ENCODE results near the gene EMCN.
"Not testable (repeated sequence)": the region's sequence is repeated elsewhere in the genome, so short reads cannot be mapped to it uniquely, and the experiment has no call there.

EMCN gene

DNA sequence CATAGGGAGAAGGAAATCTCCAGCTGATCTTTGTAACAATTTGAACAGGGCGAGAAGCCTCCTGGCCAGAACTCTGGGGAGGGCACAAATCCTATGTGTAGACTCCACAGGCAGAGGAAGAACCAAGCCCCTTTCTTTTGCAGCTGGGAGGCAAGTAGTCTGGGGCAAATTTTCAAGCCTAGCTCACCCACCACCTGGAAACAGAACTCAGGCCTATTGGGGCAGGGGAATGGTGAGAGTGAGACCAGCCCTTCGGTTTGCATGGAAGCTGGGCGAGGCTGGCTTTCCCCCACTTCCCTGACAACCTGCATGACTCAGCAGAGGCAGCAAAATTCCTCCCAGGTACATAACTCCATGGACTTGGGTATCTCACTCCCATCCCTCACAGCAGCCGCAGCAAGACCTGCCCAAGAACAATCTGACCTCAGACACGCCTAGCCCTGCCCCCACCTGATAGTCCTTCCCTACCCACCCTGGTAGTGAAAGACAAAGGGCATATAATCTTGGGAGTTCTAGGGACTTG is 138.2 kb downstream of the EMCN start:
- DNase-seq (ENCODE audit: low read depth) = no peak

DNA sequence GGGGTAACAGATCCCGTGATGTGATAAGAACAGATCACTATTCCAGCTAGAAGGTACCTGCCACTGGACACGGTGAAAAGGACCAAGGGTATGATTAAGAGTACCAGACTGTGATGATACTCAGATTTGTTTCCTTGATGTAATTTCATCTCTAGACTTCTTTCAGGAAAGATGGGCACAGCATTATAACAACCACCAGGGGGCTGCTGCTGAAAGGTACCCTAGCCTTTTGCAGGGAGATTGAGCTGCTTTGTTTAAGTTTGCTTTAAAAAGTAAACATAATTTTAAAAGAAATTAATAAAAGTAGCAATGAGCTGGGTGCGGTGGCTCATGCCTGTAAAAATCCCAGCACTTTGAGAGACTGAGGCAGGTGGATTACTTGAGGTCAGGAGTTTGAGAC is 145.4 kb downstream of the EMCN start:
- no peak for DNase-seq (ENCODE audit: low read depth)

DNA sequence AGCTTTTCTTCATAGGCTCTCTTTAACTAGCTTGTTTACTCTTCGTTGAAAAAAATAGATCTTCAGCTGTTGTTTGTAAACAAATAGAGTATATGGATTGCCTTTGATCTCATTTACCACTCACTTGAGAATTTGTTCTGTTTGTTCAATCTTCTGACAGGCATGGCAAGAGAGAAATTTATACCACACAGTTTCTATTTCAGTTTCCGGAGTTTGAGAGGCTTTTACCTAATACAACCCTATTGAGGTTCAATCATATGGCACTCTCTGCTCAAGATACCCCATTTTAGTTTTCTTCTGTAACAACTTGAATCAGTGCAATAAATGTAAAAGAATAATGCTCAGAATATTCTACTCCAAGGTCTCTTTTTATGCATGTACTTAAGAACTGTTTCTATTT is 148.0 kb downstream of the EMCN start:
- no peak for DNase-seq (ENCODE audit: low read depth)

DNA sequence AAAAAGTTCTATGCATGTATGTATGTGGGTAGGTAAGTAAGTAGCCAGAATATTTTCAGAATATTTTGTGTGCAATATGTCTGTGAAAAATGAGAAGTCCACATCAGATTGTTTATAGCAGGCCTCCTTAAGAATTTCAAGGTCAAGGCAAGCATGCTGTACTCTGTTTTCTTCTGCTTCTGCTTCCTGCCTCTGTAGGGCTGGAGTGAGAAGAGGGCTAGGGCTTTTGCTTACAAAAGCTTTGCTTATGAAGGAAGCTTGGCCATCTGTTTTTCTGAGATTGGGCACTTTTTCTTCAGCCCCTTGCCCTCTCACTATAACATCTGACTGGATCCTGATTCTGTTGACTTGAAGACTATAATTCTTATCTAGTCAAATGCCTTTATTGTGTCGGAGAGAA is 150.4 kb downstream of the EMCN start:
- DNase-seq (ENCODE audit: low read depth) = no peak

DNA sequence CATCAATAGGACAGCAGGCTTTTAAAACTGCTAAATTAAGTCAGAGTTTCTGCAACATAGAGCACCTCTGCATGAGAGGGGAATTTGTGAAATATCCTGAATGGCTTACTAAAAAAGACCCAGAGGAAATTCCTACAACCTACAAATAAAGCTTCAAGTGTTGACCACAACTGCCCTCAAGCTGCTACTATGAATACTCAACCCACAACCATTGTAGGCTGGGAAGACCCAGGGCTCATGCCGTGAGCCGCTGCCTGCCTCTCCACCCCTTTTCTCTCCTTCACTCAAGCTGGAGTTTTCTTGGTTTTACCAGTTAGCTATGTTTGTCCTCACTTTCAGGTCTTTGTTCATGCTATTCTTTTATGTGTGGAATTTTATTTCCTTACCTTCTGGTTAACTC is 151.6 kb downstream of the EMCN start:
- no peak for DNase-seq (ENCODE audit: low read depth)

DNA sequence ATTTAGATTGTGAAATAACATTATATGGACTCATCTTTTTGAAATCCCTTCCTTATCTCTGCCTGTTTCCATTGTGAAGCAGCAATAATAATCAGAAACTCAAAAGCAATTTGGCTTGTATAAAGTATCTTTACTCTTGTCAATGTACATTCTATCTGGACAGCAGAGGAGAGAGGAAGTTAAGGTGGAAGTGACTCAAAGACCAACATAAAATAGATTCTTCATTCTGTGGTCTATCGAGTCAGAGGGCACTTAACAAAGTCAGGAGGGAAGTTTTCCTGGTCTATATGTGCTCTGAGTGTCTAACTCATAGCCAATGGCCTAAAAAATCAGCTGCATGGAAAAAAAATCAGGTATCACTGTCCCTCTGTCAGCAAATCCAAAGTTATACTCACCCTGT is 155.5 kb downstream of the EMCN start:
- no peak for DNase-seq (ENCODE audit: low read depth)

DNA sequence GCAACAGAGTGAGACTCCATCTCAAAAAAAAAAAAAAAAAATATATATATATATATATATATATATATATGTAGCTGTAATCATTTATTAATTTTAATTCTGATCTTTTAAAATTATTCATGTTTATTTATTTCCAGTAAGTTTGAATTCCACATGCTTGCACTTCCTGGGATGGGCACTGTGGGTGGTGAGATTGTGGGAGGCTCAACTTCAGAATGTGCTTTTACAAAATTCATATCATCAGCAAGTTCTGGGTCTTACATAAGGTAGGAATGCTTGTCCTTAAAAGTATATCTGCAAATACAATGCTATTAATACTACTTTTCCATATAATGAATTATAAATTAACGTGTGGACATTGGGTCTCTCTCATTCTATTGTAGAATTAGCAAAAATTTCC is 156.5 kb downstream of the EMCN start:
- DNase-seq (ENCODE audit: low read depth) = no peak

DNA sequence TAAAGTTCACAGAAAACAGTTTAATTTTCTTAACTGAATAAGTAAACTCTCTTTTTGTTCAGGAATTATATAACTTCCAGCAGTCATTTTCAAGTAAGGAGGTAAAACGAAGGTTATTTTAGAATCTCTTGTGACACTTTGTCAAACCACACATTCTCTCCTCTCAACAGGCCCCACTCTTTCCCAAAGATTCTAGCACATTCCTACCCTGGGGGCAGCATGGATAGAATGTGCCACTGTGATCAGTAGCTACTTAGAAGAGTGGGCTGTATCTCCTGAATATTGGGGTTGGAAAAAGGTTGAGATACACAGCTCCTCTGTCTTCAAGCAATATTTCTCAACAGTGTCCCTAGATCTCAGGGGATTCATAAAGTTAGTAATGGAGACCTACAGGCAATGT is 157.6 kb downstream of the EMCN start:
- no peak for DNase-seq (ENCODE audit: low read depth)

DNA sequence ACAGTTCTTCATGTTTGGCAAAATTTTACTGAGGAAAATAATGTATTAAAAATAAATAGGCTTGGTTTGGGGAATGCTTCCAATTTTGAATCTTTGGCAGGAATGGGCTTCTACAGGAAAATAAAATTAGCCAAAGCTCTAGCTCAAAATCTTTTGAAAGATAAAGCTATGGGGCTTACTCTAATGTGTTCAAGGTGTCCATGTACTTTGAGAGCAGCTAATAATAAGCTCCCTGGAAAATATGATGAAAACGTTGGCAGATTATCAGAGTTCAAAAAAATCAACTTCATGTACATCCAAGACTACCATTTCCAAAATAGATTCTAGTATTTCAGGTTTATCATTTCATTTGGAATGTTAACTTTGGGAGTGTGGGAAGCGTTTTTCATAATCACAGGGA is 158.4 kb downstream of the EMCN start:
- DNase-seq (ENCODE audit: low read depth) = no peak

DNA sequence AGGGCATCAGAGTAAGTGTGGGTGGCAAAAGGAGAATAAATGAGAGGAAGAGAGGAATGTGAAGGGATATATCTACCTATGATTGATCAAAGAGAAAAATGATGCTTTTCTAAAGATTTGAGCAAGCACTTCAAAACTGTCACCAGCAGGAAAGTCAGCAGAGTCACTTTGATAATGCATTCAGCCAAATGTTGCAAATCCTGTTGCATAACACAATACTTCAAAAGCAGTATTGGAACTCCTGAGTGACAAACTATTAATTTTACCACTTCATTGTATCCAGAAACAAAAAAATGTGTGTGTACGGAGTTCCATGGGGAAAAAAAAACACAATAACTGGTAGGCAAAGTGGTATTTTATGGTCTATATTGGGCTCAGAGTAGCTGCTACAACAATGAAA is 160.3 kb downstream of the EMCN start:
- no peak for DNase-seq (ENCODE audit: low read depth)

DNA sequence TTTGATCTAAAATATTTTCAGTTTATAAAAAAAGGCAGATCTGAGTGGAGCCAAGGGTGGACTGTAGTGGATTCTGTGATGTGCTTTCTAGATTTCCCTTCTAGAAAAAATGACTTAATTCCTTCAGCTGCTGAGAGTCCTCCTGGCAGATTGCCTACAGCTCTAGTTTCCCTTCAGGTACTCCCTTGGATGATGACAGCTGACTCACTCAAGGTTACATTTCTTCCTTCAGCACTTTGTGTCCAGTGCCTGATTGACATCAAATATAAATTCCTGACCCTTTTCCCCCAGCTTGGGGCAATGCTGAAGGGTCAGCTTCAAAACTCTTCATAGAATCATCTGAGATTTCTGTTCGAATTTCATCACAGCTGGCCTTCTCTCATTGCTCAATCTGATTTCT is 161.7 kb downstream of the EMCN start:
- DNase-seq (ENCODE audit: low read depth) = no peak

DNA sequence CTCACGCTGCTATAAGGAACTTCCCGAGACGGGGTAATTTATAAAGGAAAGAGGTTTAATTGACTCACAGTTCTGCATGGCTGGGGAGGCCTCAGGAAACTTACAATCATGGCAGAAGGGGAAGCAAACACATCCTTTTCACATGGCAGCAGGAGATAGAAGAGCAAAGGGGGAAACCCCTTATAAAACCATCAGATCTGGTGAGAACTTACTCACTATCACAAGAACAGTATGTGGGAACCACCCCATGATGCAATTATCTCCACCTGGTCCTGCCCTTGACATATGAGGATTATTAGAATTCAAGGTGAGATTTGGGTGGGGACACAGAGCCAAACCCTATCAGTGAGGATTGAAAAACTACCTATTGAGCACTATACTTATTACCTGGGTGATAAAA is 165.5 kb downstream of the EMCN start:
- not testable (repeated sequence) for DNase-seq (ENCODE audit: low read depth)

DNA sequence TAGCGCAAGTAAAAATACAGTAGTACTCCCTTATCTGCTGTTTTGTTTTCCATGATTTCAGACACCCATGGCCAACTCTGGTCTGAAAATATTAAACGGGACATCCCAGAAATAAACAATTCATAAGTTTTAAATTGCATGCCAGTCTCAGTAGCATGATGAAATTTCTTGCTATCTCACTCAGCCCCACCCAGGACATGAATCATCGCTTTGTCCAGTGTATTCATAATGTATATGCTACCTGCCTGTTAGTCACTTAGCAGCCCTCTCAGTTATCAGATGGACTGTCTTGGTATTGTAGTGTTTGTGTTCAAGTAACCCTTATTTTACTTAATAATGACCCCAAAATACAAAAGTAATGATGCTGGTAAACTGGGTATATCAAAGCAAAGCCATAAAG is 169.3 kb downstream of the EMCN start:
- no peak for DNase-seq (ENCODE audit: low read depth)

DNA sequence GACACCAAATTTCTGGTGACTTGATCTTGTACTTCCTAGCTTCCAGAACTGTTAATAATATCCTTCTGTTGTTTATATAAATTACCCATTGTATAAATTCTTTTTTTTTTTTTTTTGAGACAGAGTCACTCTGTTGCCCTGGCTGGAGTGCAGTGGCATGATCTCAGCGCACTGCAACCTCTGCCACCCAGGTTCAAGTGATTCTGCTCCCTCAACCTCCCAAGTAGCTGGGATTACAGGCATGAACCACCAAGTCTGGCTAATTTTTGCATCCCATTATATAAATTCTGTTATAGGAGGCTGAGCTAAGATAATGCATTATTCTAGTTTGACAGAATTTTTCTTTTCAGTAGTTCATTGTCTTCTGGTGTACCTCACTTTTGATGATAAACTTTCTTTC is 170.6 kb downstream of the EMCN start:
- no peak for DNase-seq (ENCODE audit: low read depth)

DNA sequence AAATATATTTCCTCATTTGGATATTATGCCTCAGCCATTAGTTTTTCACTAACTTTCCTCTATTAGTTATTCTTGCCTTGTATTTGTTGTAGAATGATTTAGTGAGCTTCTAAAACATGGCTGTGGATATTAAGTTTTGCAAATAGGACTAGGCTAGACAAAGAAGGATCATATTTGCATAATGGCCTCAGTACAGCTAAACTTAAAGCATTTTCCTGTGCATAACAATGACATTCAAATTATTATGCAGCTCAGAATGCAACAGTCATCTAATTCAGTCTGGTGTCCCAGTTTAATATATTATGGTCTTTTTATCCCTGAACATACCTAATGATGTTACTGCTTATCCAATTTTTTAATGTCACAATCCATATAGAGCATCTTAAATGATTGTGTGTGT is 172.2 kb downstream of the EMCN start:
- DNase-seq (ENCODE audit: low read depth) = no peak
